ENCODE data around the gene TBCA. TPM values are rescaled to one million over a fixed set of nuclear protein-coding genes. Genes with fewer than 3 reads are reported as not detected.
A peak's percentile ranks its signal among the peaks of the same experiment; 100 is the strongest.
"Not testable (repeated sequence)": the region's sequence is repeated elsewhere in the genome, so short reads cannot be mapped to it uniquely, and the experiment has no call there.

The TBCA gene
- total RNA-seq, 2 donors from 2014 or later: 116 to 195 TPM

DNA sequence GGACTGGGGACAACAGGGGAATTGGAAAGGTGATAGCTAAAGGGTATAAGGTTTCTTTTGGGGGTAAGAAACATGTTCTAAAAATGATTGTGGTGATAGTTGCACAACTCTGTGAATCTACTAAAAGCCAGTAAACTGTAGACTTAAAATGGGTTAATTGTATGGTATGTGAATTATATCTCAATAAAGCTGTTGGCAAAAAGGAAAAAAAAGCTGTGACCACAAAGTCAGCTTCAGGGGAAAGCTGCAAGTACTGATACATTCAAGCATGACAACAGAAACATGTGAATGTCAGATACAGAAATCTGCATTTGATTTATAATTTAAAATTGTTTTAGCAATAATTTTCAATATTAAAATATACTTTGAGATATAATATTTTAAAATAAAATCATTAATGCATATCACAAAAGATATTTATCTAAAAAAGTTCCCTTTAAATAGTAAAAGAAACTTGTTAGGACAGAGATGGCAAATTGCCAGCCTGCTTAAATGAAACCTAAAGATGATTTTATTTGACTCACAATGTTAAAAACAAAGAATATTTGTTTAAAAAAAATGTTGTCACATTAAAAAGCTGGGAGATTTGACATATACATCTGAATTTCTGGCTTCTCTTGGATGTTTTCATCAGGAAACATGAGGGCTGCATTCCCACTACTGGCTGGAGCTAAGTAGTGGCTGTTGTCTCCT is 66.0 kb downstream of the TBCA start:
- Mint-ChIP-seq H3K36me3 (ENCODE audit: low read depth) (peaks cover 44% of the 10 kb centered on the region), H3K9me3 (no peaks in the 10 kb centered on the region), H3K4me3 (no peak overlapping the region), H3K27ac (no peak overlapping the region), H3K4me1 (no peaks in the 10 kb centered on the region), H3K27me3 (no peaks in the 10 kb centered on the region)
- ATAC-seq (replicated peaks): no peak

DNA sequence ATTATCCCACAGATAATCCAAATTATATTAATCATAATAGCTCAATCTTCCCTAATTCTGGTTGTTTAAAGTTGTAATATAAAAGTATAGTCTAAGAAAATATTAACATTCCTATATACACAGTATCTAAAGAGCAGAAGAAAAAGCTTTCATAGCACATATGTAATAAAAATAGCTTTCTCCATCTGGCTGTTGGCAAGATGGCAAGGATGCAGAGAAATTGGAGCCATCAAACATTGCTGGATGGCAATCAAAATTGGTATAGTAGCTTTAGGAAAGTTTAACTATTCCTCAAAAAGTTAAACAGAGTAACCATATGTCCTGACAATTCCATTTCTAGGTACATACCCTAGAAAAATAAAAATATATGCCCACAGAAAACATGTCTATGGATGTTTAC is 66.8 kb downstream of the TBCA start:
- Mint-ChIP-seq H3K4me1 (peaks cover 2% of the 10 kb centered on the region), H3K36me3 (ENCODE audit: low read depth) (peaks cover 52% of the 10 kb centered on the region), H3K9me3 (no peaks in the 10 kb centered on the region), H3K27ac (no peak overlapping the region), H3K27me3 (no peaks in the 10 kb centered on the region), H3K4me3 (no peak overlapping the region)
- no peak for ATAC-seq (replicated peaks)

GRCh38 chr5:77707791-77708190 is 68.3 kb downstream of the TBCA start:
- Mint-ChIP-seq H3K9me3 (no peaks in the 10 kb centered on the region), H3K27me3 (no peaks in the 10 kb centered on the region), H3K27ac (no peak overlapping the region), H3K36me3 (ENCODE audit: low read depth) (peaks cover 67% of the 10 kb centered on the region), H3K4me1 (peaks cover 6% of the 10 kb centered on the region), H3K4me3 (no peak overlapping the region)
- no peak for ATAC-seq (replicated peaks)

GRCh38 chr5:77699569-77699968 is 76.6 kb downstream of the TBCA start:
- H3K4me3 Mint-ChIP-seq; H3K27ac Mint-ChIP-seq; H3K27me3 Mint-ChIP-seq; ATAC-seq (replicated peaks); H3K9me3 Mint-ChIP-seq: not testable (repeated sequence)
- peaks cover 96% of the 10 kb centered on the region for H3K36me3 Mint-ChIP-seq (ENCODE audit: low read depth)
- peaks cover 22% of the 10 kb centered on the region for H3K4me1 Mint-ChIP-seq

DNA sequence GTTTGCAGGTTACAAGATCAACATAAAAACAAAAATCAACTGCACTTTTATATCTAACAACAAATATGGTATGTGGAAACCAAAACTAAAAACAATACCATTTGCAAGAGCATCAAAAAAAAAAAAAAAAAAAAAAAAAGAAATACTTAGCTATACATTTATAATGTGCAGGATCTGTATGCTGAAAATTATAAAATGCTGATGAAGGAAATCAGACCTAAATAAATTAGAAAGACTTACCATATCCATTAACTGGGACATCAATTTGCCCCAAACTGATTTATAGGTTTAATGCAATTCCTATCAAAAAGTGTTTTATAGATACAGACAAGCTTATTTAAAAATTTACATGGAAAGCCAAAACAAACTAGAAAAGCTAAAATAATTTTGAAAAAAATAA is 77.2 kb downstream of the TBCA start:
- H3K4me3 Mint-ChIP-seq: no peak overlapping the region
- peaks cover 16% of the 10 kb centered on the region for H3K4me1 Mint-ChIP-seq
- H3K27ac Mint-ChIP-seq: no peak overlapping the region
- no peaks in the 10 kb centered on the region for H3K27me3 Mint-ChIP-seq
- H3K36me3 Mint-ChIP-seq (ENCODE audit: low read depth): peaks cover 96% of the 10 kb centered on the region
- no peak for ATAC-seq (replicated peaks)
- H3K9me3 Mint-ChIP-seq: no peaks in the 10 kb centered on the region

DNA sequence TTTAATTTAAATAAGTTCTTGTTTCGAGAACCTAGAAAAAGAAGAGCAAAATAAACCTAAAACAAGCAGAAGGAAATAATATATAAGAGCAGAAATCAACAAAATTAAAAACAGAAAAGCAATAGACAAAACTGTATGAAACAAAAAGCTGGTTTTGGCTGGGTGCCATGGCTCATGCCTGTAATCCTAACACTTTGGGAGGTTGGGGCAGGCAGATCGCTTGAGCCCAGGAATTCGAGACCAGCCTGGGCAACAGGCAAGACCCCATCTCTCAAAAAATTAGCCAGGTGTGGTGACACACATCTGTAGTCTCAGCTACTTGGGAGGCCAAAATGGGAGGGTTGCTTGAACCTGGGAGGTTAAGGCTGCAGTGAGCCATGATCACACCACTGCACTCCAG is 78.4 kb downstream of the TBCA start:
- Mint-ChIP-seq H3K36me3 (ENCODE audit: low read depth) (peaks cover 98% of the 10 kb centered on the region), H3K27ac (no peak overlapping the region), H3K9me3 (no peaks in the 10 kb centered on the region), H3K4me1 (peaks cover 16% of the 10 kb centered on the region), H3K4me3 (no peak overlapping the region), H3K27me3 (no peaks in the 10 kb centered on the region)
- ATAC-seq (replicated peaks): no peak

- Mint-ChIP-seq H3K27me3 (no peaks in the 10 kb centered on the region), H3K27ac (no peak overlapping the region), H3K9me3 (no peaks in the 10 kb centered on the region), H3K4me1 (peaks cover 14% of the 10 kb centered on the region), H3K36me3 (ENCODE audit: low read depth) (peaks cover 97% of the 10 kb centered on the region), H3K4me3 (no peak overlapping the region)
- ATAC-seq (replicated peaks): peak; percentile 55
Measured at GRCh38 chr5:77696120-77696519, 80.0 kb downstream of the TBCA start.

GRCh38 chr5:77693913-77694312 is 82.2 kb downstream of the TBCA start:
- Mint-ChIP-seq H3K4me1 (peaks cover 5% of the 10 kb centered on the region), H3K9me3 (no peaks in the 10 kb centered on the region), H3K4me3 (no peak overlapping the region), H3K27ac (no peak overlapping the region), H3K36me3 (ENCODE audit: low read depth) (peaks cover 97% of the 10 kb centered on the region), H3K27me3 (no peaks in the 10 kb centered on the region)
- no peak for ATAC-seq (replicated peaks)

- no peak for ATAC-seq (replicated peaks)
- H3K27me3 Mint-ChIP-seq: no peaks in the 10 kb centered on the region
- no peak overlapping the region for H3K4me3 Mint-ChIP-seq
- no peaks in the 10 kb centered on the region for H3K4me1 Mint-ChIP-seq
- no peak overlapping the region for H3K27ac Mint-ChIP-seq
- peaks cover 10% of the 10 kb centered on the region for H3K36me3 Mint-ChIP-seq (ENCODE audit: low read depth)
- H3K9me3 Mint-ChIP-seq: no peaks in the 10 kb centered on the region
Measured at GRCh38 chr5:77683171-77683732, 92.9 kb downstream of the TBCA start.

DNA sequence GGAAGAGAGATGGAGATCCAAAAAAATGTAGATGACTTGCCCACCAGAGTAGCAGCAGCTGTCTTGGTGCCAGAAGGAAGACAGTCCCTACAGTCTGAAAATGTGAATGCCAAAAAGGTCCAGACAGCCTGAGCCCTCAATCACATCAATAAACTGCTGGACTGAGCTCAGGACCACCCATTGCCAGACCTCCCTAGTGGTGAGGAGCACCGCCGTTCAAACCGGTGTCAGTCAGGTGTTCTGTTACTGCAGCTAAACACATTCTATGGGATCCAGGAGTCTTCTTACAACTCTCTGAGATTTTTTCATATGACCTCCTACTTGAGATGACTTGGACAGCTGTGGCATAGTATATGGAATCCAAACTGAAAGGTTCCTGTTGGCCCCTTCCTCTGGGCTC is 105.6 kb downstream of the TBCA start:
- no peak for ATAC-seq (replicated peaks)
- Mint-ChIP-seq H3K4me1 (no peaks in the 10 kb centered on the region), H3K27ac (no peak overlapping the region), H3K36me3 (ENCODE audit: low read depth) (no peaks in the 10 kb centered on the region), H3K27me3 (peaks cover 17% of the 10 kb centered on the region), H3K4me3 (no peak overlapping the region), H3K9me3 (peaks cover 3% of the 10 kb centered on the region)

- no peak overlapping the region for H3K4me3 Mint-ChIP-seq
- no peaks in the 10 kb centered on the region for H3K36me3 Mint-ChIP-seq (ENCODE audit: low read depth)
Measured at GRCh38 chr5:77669677-77670076, 106.5 kb downstream of the TBCA start.

DNA sequence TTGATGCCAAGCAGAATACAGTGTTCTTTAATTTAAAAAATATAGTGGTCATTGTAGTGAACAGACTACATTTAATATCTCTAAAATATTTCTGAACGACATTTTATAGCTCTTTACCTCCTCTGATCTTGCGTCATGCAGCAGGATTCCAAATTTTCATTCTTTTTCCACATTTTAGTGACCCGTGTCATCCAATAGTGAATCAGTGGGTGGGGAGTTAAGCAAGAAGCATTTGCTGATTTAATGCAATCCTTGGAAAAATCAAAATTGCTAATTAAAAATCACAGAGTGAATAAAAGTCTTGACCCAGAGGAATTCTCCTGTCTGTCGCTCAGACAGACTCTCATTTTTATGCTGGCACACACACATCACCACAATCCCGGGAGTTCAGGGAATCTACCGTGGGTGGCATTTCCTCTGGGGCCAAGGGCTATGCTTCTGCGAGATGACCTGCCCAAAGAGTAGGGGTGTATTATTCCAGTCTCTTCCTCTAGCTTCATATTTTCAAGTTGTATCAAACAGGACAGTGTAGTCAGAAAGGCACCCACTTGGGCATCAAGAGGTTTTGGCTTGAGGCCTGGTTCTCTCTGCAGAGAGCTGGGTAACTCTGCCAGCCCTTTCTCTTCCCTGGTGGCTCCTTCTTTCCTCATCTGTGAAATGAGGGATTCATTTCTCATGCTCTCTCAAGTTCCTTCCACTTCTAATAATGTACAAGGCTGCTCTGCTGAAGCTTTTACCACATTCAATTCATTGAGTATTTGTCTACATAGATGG is 112.9 kb downstream of the TBCA start:
- Mint-ChIP-seq H3K4me1 (peaks cover 9% of the 10 kb centered on the region), H3K36me3 (ENCODE audit: low read depth) (no peaks in the 10 kb centered on the region), H3K27me3 (peaks cover 9% of the 10 kb centered on the region), H3K27ac (no peak overlapping the region), H3K9me3 (no peaks in the 10 kb centered on the region), H3K4me3 (no peak overlapping the region)
- peak; percentile 34 for ATAC-seq (replicated peaks)

More at GRCh38 chr5:77669677-77670076, 106.5 kb downstream of the TBCA start:
- ATAC-seq (replicated peaks): no peak
- Mint-ChIP-seq H3K27ac (no peak overlapping the region), H3K27me3 (peaks cover 17% of the 10 kb centered on the region), H3K9me3 (peaks cover 3% of the 10 kb centered on the region), H3K4me1 (no peaks in the 10 kb centered on the region)

DNA sequence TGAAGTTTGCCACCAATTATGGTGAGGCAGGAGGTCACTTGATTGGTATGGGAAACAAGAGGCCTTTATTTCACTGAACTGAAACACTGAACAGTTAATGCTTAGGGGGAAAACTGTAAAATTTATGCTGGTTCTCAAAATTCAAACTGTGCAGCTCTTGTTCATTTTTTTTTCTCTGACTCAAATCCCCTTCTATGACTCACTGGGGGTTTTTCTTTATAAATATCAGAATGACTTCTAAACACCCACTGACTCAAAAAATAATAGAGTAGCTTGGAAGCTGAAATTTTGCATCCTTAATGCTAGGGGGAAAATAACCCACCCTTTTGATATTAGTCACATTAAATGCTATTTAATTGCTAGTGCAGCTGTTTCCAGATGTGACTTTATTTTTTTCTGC is 113.5 kb downstream of the TBCA start:
- Mint-ChIP-seq H3K9me3 (no peaks in the 10 kb centered on the region), H3K27ac (no peak overlapping the region), H3K4me1 (peaks cover 9% of the 10 kb centered on the region), H3K4me3 (no peak overlapping the region), H3K27me3 (peaks cover 8% of the 10 kb centered on the region), H3K36me3 (ENCODE audit: low read depth) (no peaks in the 10 kb centered on the region)
- peak; percentile 76 for ATAC-seq (replicated peaks)

DNA sequence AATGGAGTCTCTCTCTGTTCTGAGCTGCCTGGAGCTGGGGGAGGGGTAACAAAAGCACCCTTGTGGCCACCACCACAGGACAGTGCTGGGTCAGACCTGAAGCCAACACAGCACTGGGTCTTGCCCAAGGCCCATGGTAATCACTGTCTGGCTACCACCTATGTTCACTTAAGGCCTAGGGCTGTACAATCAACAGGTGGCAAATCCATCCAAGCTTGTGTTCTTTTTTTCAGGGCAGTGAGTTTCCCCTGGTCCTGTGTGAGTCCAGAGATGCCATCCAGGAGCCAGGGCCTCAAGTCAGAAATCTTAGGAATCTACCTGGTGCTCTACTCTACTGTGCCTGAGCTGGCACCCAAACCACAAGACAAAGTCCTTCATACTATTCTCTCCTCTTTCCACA is 117.5 kb downstream of the TBCA start:
- no peak for ATAC-seq (replicated peaks)
- H3K27ac Mint-ChIP-seq: no peak overlapping the region

DNA sequence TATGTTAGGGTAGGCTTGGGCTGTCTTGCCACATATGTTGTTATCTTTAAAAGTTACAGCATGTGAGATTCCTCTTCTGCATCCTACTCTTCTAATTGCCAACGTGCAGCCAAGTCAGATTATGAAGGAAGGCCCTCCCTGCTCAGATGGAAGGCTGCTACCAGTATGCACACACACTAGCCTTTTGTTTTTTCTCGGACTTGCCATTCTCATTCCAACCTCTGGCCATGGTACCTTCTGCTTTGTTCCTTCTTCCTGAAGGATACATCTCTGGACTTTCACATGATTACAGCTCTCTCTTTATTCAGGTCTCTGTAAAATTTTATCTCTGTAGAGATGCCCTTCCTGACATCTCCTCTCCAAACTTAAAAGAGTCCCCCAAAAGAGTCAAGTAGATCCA is 124.8 kb downstream of the TBCA start:
- ATAC-seq (replicated peaks): no peak
- Mint-ChIP-seq H3K27ac (no peak overlapping the region), H3K27me3 (peaks cover 56% of the 10 kb centered on the region), H3K9me3 (no peaks in the 10 kb centered on the region), H3K4me3 (no peak overlapping the region), H3K4me1 (no peaks in the 10 kb centered on the region), H3K36me3 (ENCODE audit: low read depth) (no peaks in the 10 kb centered on the region)

More for the DNA sequence above, 117.5 kb downstream of the TBCA start:
- Mint-ChIP-seq H3K9me3 (no peaks in the 10 kb centered on the region), H3K27me3 (peaks cover 26% of the 10 kb centered on the region), H3K4me1 (peaks cover 9% of the 10 kb centered on the region), H3K36me3 (ENCODE audit: low read depth) (no peaks in the 10 kb centered on the region), H3K4me3 (no peak overlapping the region)

All from activated T-helper 17 cell treated with anti-CD3 and anti-CD28 coated beads, Interleukin-2, amount 50 U/mL, for 72 hours (primary cell).